ENCODE results near the gene NNAT.

- TF ChIP-seq CTCF (IDR thresholded peaks at IDR 0.05) (no peak), ZFX (IDR thresholded peaks at IDR 0.05; ENCODE audit: borderline replicate concordance) (no peak)
These were observed 19.1 kb upstream of the NNAT start for GRCh38 chr20:37501940-37502339.
